Measurements from ENCODE around the gene PDE8B.

The PDE8B gene

GRCh38 chr5:77418162-77418561, 207.7 kb downstream of the PDE8B start:
- DNase-seq, result no peak

GRCh38 chr5:77418601-77419581, 208.4 kb downstream of the PDE8B start:
- no peak for DNase-seq

- DNase-seq, result no peak
Measured at GRCh38 chr5:77419644-77420582, 209.4 kb downstream of the PDE8B start.

- DNase-seq, result no peak
Measured at GRCh38 chr5:77420940-77421339, 210.5 kb downstream of the PDE8B start.

GRCh38 chr5:77423022-77423750, 212.7 kb downstream of the PDE8B start:
- DNase-seq, result no peak

GRCh38 chr5:77424921-77425320, 214.4 kb downstream of the PDE8B start:
- DNase-seq, result no peak

GRCh38 chr5:77425420-77425819, 214.9 kb downstream of the PDE8B start:
- no peak for DNase-seq

- DNase-seq, result no peak
Measured at GRCh38 chr5:77425998-77426659, 215.6 kb downstream of the PDE8B start.

- DNase-seq, result no peak
Measured at GRCh38 chr5:77426670-77427069, 216.2 kb downstream of the PDE8B start.

- DNase-seq, result no peak
Measured at GRCh38 chr5:77427998-77428397, 217.5 kb downstream of the PDE8B start.

- DNase-seq, result no peak
Measured at GRCh38 chr5:77428526-77428925, 218.0 kb downstream of the PDE8B start.

- no peak for DNase-seq
Measured at GRCh38 chr5:77430726-77431125, 220.2 kb downstream of the PDE8B start.

GRCh38 chr5:77431286-77431685, 220.8 kb downstream of the PDE8B start:
- DNase-seq, result no peak

GRCh38 chr5:77431719-77432118, 221.2 kb downstream of the PDE8B start:
- no peak for DNase-seq

- no peak for DNase-seq
Measured at GRCh38 chr5:77437194-77437593, 226.7 kb downstream of the PDE8B start.

- DNase-seq, result no peak
Measured at GRCh38 chr5:77438071-77438470, 227.6 kb downstream of the PDE8B start.

GRCh38 chr5:77443670-77444069, 233.2 kb downstream of the PDE8B start:
- DNase-seq, result no peak

- no peak for DNase-seq
Measured at GRCh38 chr5:77444356-77444755, 233.9 kb downstream of the PDE8B start.

- no peak for DNase-seq
Measured at GRCh38 chr5:77448831-77449230, 238.4 kb downstream of the PDE8B start.

- DNase-seq, result no peak
Measured at GRCh38 chr5:77449277-77449676, 238.8 kb downstream of the PDE8B start.

GRCh38 chr5:77449981-77450380, 239.5 kb downstream of the PDE8B start:
- no peak for DNase-seq

- DNase-seq, result no peak
Measured at GRCh38 chr5:77452351-77452750, 241.9 kb downstream of the PDE8B start.

Measured in CD4-positive, alpha-beta T cell treated with Interleukin-1 beta for 1 hour (primary cell).